ENCODE results near the gene PLEKHN1.
A peak's percentile ranks its signal among the peaks of the same experiment; 100 is the strongest.
"Not testable (repeated sequence)": the region's sequence is repeated elsewhere in the genome, so short reads cannot be mapped to it uniquely, and the experiment has no call there.

Gene PLEKHN1

GRCh38 chr1:975896-976683 is 9.8 kb downstream of the PLEKHN1 start:
- DNase-seq: peak; percentile 74 to 83

DNA sequence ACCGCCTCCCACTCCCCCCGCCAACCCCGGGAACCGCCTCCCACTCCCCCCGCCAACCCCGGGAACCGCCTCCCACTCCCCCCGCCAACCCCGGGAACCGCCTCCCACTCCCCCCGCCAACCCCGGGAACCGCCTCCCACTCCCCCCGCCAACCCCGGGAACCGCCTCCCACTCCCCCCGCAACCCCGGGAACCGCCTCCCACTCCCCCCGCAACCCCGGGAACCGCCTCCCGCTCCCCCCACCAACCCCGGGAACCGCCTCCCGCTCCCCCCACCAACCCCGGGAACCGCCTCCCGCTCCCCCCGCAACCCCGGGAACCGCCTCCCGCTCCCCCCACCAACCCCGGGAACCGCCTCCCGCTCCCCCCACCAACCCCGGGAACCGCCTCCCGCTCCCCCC is 10.5 kb downstream of the PLEKHN1 start:
- DNase-seq: not testable (repeated sequence)

- DNase-seq: no peak
Observed at GRCh38 chr1:978069-978834, 12.0 kb downstream of the PLEKHN1 start.

DNA sequence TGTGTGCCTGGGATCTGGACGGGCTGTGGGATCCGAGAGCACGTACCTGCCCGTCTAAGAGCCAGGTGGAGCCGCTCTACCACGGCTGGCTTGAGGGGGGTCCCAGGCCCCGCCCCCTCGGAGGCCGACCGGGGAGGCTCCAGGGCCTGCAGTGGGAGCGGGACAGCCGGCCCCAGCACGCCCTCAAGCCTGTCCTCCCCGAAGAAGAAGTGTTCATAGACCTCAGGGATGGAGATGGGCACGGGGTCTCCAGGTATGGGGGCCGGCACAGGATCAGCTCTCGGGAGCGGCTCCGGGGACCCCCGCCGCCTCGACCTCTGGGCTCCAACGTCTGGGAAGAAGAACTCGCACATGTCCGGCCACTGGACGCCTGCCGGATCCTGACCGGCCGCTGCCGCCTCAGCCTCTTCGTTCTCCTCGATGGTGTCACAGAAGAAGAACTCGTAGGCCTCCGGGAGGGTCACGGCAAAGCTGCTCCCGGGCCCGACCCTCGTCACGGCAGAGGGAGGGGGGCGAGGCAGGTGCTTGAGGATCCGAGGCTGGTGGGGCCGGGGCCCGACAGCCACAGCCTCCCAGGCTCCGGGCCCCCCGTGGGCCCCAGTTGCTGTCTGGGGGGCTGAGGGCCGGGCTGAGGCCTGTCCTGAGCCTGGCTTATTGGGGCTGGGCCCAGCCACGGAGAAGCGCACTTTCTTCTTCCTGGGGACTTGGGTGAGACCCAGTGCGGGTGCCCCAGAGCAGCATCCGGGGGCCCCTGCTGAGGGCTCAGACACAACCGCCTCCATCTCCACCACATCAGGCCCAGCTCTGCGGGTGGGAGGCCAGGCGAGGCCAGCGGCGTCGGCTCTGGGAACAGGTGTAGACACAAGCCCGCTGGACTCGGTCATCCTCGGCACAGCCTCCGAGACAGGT is 12.8 kb downstream of the PLEKHN1 start:
- no peak for DNase-seq

GRCh38 chr1:979744-980072 is 13.4 kb downstream of the PLEKHN1 start:
- no peak for DNase-seq

GRCh38 chr1:980137-980571 is 13.9 kb downstream of the PLEKHN1 start:
- no peak for DNase-seq

DNA sequence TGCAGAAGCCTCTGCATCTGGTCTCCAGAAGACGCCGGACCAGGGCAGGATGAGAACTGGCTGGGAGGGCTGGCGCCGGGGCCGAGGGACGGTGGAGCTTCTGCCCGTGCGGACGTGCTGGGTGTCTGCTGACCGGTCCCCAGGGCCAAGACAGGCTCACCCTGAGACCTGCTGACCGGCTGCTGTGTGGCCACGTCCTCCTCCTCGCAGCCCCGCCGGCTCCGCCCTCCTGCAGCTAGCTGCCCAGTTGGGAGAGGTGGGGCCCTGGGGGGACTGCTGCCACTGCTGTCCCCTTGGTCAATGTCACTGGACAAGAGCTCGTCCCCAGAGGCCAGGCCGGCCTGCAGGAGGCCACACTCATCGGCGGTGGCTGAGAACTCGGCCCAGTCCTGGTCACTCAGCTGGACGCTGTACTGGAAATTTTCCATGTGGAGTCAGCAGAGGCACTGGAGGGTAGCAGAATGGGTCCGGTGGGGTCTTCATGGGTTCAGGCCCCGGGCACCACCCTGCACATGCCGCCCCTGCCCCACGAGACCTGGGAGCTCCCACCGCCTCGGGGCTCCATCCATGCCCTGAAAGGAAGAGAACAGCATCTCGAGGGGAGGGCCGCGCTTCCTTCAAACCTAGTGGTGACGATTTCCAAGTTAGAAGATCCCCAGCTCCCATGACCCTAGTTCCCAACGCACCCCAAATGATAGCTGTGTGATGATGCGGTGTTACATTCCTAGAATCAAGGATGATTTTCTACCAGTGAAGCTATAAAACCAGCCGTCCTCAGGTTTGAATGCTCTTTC is 14.5 kb downstream of the PLEKHN1 start:
- DNase-seq: no peak

- DNase-seq: no peak
Observed at GRCh38 chr1:981491-981954, 15.2 kb downstream of the PLEKHN1 start.

DNA sequence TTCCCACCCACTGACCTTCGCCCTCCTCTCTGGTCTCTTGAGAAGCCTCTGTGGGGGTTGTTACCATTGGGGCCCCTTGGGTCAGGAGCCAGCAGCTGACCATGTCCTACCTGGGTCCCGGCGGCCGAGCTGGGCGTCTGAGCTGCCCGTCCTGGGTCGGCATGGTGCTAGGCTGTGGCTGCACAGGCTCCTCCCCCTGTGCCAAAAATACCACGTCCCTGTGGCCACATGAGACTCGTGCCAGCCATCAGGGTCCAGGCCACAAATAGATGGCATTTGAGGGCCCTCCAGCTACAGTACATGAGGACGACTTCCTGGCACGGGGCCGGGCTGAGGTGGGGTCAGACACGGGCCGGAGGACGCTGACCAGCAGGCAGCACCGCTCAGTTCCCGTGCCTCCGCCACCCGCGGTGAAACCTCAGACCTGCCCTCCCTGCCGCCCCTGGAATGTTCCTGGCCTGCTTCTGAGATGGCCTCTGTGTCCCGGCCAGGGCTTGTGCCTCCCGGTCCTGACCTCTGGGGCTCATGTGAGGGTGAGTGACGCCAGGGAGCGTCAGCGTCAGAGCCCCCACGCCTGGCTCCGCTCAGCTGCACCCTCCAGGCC is 15.8 kb downstream of the PLEKHN1 start, which contains the start of gene PERM1:
TSS of gene PERM1 (minus strand) at position 139 of the 604 bp plus-strand sequence. CDS start 1,064 bp downstream, outside the sequence.
- no peak for DNase-seq

DNA sequence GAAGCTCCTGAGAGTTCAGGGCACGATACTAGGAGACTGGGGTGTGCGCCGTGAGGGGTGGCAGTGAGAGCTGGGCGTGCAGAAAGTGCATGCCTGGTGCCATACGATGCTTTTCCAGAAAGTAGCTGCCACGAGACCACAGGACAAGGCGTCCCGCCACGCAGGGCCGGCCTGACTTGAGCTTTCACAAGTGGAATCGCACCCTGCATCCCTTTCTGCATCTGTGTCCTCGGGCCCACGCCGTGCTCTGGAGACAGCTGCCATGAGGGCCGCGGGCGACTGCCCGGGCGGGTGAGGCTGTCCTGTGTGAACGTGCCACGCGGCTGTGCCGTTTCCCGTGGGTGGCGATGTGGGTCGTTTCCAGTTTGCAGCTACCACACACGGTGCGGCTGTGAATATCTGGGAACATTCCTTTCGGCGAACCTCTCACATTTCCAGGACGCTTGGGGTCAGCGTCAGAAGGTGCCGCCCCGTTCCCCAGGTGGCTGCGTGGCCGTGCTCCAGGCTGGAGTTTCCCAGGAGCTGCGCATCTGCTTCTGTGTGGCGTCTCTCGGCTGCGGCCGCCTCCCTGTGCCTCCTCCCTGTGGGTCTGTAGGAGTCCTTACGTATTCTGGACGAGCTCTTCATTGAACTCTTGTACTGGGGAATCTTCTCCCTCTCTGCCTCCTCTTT is 16.6 kb downstream of the PLEKHN1 start:
- DNase-seq: no peak

GRCh38 chr1:983798-984475 is 17.7 kb downstream of the PLEKHN1 start:
- peak; percentile 71 to 80 for DNase-seq

GRCh38 chr1:984476-984814 is 18.2 kb downstream of the PLEKHN1 start:
- no peak for DNase-seq

- no peak for DNase-seq
Observed at GRCh38 chr1:985126-985525, 18.8 kb downstream of the PLEKHN1 start.

DNA sequence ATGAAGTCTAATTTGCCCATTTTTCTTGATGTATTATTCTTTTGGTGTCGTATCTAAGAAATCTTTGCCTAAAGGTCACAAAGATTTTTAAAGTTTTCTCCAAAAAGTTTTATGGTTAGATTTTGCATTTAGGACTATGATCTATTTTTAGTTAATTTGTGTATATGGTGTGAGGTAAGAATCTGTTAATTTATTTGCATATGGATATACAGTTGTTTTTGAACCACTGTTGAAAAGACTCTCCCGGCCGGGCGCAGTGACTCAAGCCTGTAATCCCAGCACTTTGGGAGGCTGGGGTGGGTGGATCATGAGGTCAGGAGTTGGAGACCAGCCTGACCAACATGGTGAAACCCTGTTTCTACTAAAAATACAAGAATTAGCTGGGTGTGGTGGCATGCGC is 21.8 kb downstream of the PLEKHN1 start:
- DNase-seq: not testable (repeated sequence)

- DNase-seq: not testable (repeated sequence)
Observed at GRCh38 chr1:991275-991674, 25.0 kb downstream of the PLEKHN1 start.

DNA sequence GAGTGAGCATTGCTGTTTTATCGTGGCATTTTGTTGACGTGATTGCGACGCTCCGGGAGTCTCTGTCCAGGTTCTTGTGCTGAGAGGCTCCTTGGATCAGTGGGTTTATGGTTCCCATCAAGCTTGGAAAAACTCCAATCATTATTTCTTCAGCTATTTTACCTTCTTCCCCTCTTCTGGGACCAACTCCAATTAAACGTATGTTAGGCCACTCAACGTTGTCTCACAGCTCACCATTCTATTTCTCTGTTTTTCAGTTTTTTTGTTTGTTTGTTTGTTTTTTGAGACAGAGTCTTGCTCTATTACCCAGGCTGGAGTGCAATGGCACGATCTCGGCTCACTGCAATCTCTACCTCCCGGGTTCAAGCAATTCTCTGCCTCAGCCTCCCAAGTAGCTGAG is 25.6 kb downstream of the PLEKHN1 start:
- DNase-seq: no peak

DNA sequence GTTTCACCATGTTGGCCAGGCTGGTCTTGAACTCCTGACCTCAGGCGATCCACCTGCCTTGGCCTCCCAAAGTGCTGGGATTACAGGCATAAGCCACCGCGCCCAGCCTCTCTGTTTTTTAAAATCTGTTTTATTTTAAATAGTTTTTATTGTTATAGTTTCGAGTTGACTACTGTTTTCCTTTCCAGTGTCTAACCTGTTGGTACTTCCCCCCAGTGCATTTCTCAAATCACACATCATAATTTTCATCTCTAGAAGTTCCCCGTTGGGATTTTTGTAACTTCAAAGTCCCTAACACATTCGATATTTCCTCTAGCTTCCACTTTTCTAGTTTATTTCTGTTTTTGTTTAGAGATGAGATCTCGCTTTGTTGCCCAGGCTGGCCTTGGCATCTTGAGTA is 26.1 kb downstream of the PLEKHN1 start:
- no peak for DNase-seq

GRCh38 chr1:993379-993995 is 27.2 kb downstream of the PLEKHN1 start:
- DNase-seq: no peak

GRCh38 chr1:994546-994945 is 28.3 kb downstream of the PLEKHN1 start:
- DNase-seq: not testable (repeated sequence)
